Right lobe of liver (tissue), 6 donors: ENCODE data around the gene PGAP6. TPM values are rescaled to one million over a fixed set of nuclear protein-coding genes. Genes with fewer than 3 reads are reported as not detected.

Source experiments
- ATAC-seq, 4 donors: fragments of 200-7000 bp; cut with Tn5 transposase; one replicate each; pipeline ENCODE4 v1.9.1; 2020; ENCODE audit warnings: mild to moderate bottlenecking in 4 of 4, moderate library complexity in 4 of 4
- DNase-seq, 3 donors: peaks; one replicate each; pipeline ENCODE4 v3.0.0-alpha.2; 2020
- H3K27ac ChIP-seq, 3 donors: fragments of 200-600 bp; one replicate each; pipeline ENCODE4 v1.8.0; 2022
- H3K27me3 ChIP-seq, 2 donors: fragments of 200-600 bp; one replicate each; pipeline ENCODE4 v1.8.0; 2022
- H3K36me3 ChIP-seq, 4 donors: fragments of 200-600 bp; sonication (generic) in 1 of 4; one replicate each; pipeline versions ENCODE4 v1.5.1 to v1.8.0; 2017 to 2022; ENCODE audit warnings: control low read depth in 1 of 4
- H3K4me1 ChIP-seq, 4 donors: fragments of 200-600 bp; sonication (generic) in 1 of 4; one replicate each; pipeline versions ENCODE4 v1.5.1 to v1.8.0; 2017 to 2022; ENCODE audit warnings: control low read depth in 1 of 4
- H3K4me3 ChIP-seq, 3 donors: fragments of 200-600 bp; one replicate each; pipeline ENCODE4 v1.8.0; 2022
- H3K9me3 ChIP-seq, 4 donors: fragments of 200-600 bp; sonication (generic) in 1 of 4; one replicate each; pipeline versions ENCODE4 v1.5.1 to v1.8.0; 2017 to 2022; ENCODE audit warnings: control low read depth in 1 of 4
- CTCF ChIP-seq, 4 donors: fragments of 200-600 bp in 3 of 4; fragments of 450-650 bp in 1 of 4; IDR thresholded peaks; one replicate each; pipeline versions ENCODE4 v1.5.1 to v1.8.0; 2016 to 2022; ENCODE audit warnings: antibody characterized with exemption in 4 of 4, mild to moderate bottlenecking in 2 of 4
- POLR2A ChIP-seq: fragments of 450-650 bp; IDR thresholded peaks from one replicate; pipeline ENCODE4 v1.6.1; 2017; ENCODE audit warnings: antibody characterized with exemption, mild to moderate bottlenecking
- WGBS: methylation state at CpG from one replicate; pipeline ENCODE4 v1.1.6; 2018; ENCODE audit warnings: low coverage, low lambda C conversion rate; ENCODE audit not compliant: insufficient coverage; ENCODE audit errors: missing lambda C conversion rate; 5-methylcytosine and 5-hydroxymethylcytosine counted together
- intact Hi-C, 2 donors: fragments of 100-400 bp; cut with DNase I; formaldehyde crosslinking; loops; one replicate each; pipeline versions ENCODE4 v1.11.2 to v1.14.1; 2022
- total RNA-seq, 6 experiments: library from RNA; depleted of rRNA in 2 of 6; stranded (reverse); fragments of >200 nt in 2 of 6; fragmentation: NEBNext Ultra II Directional in 3 of 6; extraction: Animal tissue kit (Norgen Biotek cat#: 25700) in 3 of 6; gene quantifications; one replicate each; pipeline versions ENCODE4 v1.1.0 to v1.2.4, GENCODE V29; 2016 to 2023
- donor health status: DM: no; HTN: yes; CAD: no.
- donor health status: DM: no; HTN: no; CAD: no.
- donor health status: DM: no; HTN: no; CAD: no.
- donor health status: DM: no; HTN: yes; CAD: no.
- donor health status: DM: no; HTN: yes; CAD: no.

PGAP6 gene
- total RNA-seq, 6 experiments from 2014 or later = 24.3 to 44.6 (median 28.0) TPM

GRCh38 chr16:376817-377418 is 4.9 kb downstream of the PGAP6 start:
- intact Hi-C loops = no loop called here
- no peak for ATAC-seq
- DNase-seq = peak in 2 of 3 donors; percentile 19 to 49
- Histone ChIP-seq H3K27me3 (no peaks in the 10 kb centered on the region), H3K4me1 (no peaks in the 10 kb centered on the region), H3K36me3 (peaks cover 0 to 11% (median 0%) of the 10 kb centered on the region in 4 donors), H3K9me3 (no peaks in the 10 kb centered on the region), H3K27ac (no peak overlapping the region), H3K4me3 (no peak overlapping the region)
- TF ChIP-seq CTCF (IDR thresholded peaks at IDR 0.05) (no peak), POLR2A (no peak)
- 87% methylated on average over 3 of the region's 26 CpGs for WGBS

GRCh38 chr16:375927-376816 is 5.6 kb downstream of the PGAP6 start:
- Histone ChIP-seq H3K36me3 (peaks cover 0 to 11% (median 0%) of the 10 kb centered on the region in 4 donors), H3K4me1 (no peaks in the 10 kb centered on the region), H3K27ac (no peak overlapping the region), H3K4me3 (no peak overlapping the region), H3K9me3 (no peaks in the 10 kb centered on the region), H3K27me3 (no peaks in the 10 kb centered on the region)
- intact Hi-C loops = no loop called here
- ATAC-seq (no peak), DNase-seq (peak in 2 of 3 donors; percentile 21 to 50)
- WGBS = no CpG with 5 or more reads among the region's 44 CpGs
- TF ChIP-seq POLR2A (no peak), CTCF (IDR thresholded peaks at IDR 0.05) (no peak)

- Histone ChIP-seq H3K27me3 (no peaks in the 10 kb centered on the region), H3K36me3 (peaks cover 0 to 11% (median 0%) of the 10 kb centered on the region in 4 donors), H3K9me3 (no peaks in the 10 kb centered on the region), H3K4me3 (no peak overlapping the region), H3K27ac (no peak overlapping the region), H3K4me1 (no peaks in the 10 kb centered on the region)
- TF ChIP-seq POLR2A (no peak), CTCF (IDR thresholded peaks at IDR 0.05) (no peak)
- WGBS = 100% methylated on average over 3 of the region's 23 CpGs
- no peak for ATAC-seq
- DNase-seq = no peak
- intact Hi-C loops = no loop called here
Observed at GRCh38 chr16:375212-375611, 6.6 kb downstream of the PGAP6 start.

- intact Hi-C loops = no loop called here
- Histone ChIP-seq H3K4me3 (no peak overlapping the region), H3K27ac (no peak overlapping the region), H3K9me3 (no peaks in the 10 kb centered on the region), H3K4me1 (peaks cover 0 to 4% (median 2%) of the 10 kb centered on the region in 4 donors), H3K27me3 (no peaks in the 10 kb centered on the region), H3K36me3 (peaks cover 0 to 11% (median 0%) of the 10 kb centered on the region in 4 donors)
- ATAC-seq (no peak), DNase-seq (peak in 1 of 3 donors; percentile 54)
- 80% methylated on average over 2 of the region's 9 CpGs for WGBS
- TF ChIP-seq CTCF (IDR thresholded peaks at IDR 0.05) (no peak), POLR2A (no peak)
Observed at GRCh38 chr16:374616-374926, 7.2 kb downstream of the PGAP6 start.
